HepG2 (cell line): ENCODE measurements around the gene COX6A2. TPM values are rescaled to one million over a fixed set of nuclear protein-coding genes. Genes with fewer than 3 reads are reported as not detected.
A peak's percentile ranks its signal among the peaks of the same experiment; 100 is the strongest.

ENCODE experiments used
- ATAC-seq: fragments of 200-7000 bp; cut with Tn5 transposase; 3 replicates; pipeline ENCODE4 v1.9.1; 2020; ENCODE audit warnings: mild to moderate bottlenecking, moderate library complexity
- BruUV-seq: library from RNA; stranded (reverse); fragments of 400-500 nt; replicated peaks from 2 replicates; lab custom pipeline; 2021; lab: Mats Ljungman, UMichigan
- CTCF ChIA-PET: fragments of 300-600 bp; formaldehyde crosslinking; extraction: SDS; loops from one replicate; lab custom pipeline; 2021; ENCODE audit warnings: low total read pairs, inconsistent platforms, low intra/inter-chr PET ratio; lab: Yijun Ruan, JAX
- POLR2A ChIA-PET: fragments of 350-600 bp; sonication (Branson Sonifier 250); formaldehyde crosslinking; loops from one replicate; lab custom pipeline; 2020; ENCODE audit warnings: antibody characterized with exemption, inconsistent platforms; lab: Yijun Ruan, JAX
- DNase-seq: peaks from one replicate; pipeline ENCODE4 v3.0.0-alpha.2; 2015; ENCODE audit warnings: low spot score
- FAIRE-seq: peaks from 3 replicates; lab custom pipeline; 2011; peaks lifted over from hg19 to GRCh38; lab: Jason Lieb, UNC
- H2AFZ ChIP-seq: one replicate; pipeline ENCODE4 v1.6.1; 2011; ENCODE audit warnings: low read length, inconsistent platforms
- H3K27ac ChIP-seq: fragments of 300-600 bp; 3 replicates; pipeline ENCODE4 v1.8.0; 2011; ENCODE audit warnings: mixed run types, mild to moderate bottlenecking, mixed read lengths, low read length, inconsistent platforms; ENCODE audit not compliant: insufficient read depth; ENCODE audit errors: extremely low read length
- H3K27me3 ChIP-seq, 2 experiments: fragments of 200-600 bp in 1 of 2; 2 replicates in 1 of 2; 3 replicates in 1 of 2; pipeline versions ENCODE4 v1.6.0 to v1.8.0; 2011; ENCODE audit warnings: low read length in 2 of 2, mild to moderate bottlenecking in 2 of 2, moderate library complexity in 2 of 2, inconsistent platforms in 1 of 2; ENCODE audit not compliant: insufficient read depth in 2 of 2, control insufficient read depth in 1 of 2
- H3K36me3 ChIP-seq, 2 experiments: fragments of 200-600 bp in 1 of 2; replicated peaks in 1 of 2; 2 replicates in 1 of 2; 3 replicates in 1 of 2; pipeline versions ENCODE4 v1.5.1 to v1.8.0; 2011; ENCODE audit warnings: low read length in 2 of 2, inconsistent platforms in 1 of 2; ENCODE audit not compliant: insufficient read depth in 2 of 2, control insufficient read depth in 1 of 2
- H3K4me1 ChIP-seq: 2 replicates; pipeline ENCODE4 v1.5.1; 2012; ENCODE audit warnings: low read length, inconsistent platforms; ENCODE audit not compliant: insufficient read depth
- H3K4me2 ChIP-seq: 2 replicates; pipeline ENCODE4 v1.6.0; 2011; ENCODE audit warnings: low read depth, low read length, inconsistent platforms
- H3K4me3 ChIP-seq, 3 experiments: fragments of 200-600 bp in 1 of 3; sonication (generic), shearing (Covaris generic) in 1 of 3; replicated peaks in 1 of 3; 2 replicates each; pipeline ENCODE4 v1.5.1; 2011 to 2016; ENCODE audit warnings: low read length in 3 of 3, inconsistent platforms in 2 of 3, low read depth in 2 of 3, mild to moderate bottlenecking in 2 of 3, control low read depth in 1 of 3, mixed read lengths in 1 of 3; ENCODE audit not compliant: insufficient read depth in 1 of 3
- H3K79me2 ChIP-seq: one replicate; pipeline ENCODE4 v1.6.1; 2011; ENCODE audit warnings: low read length, inconsistent platforms; ENCODE audit not compliant: insufficient read depth
- H3K9ac ChIP-seq: 2 replicates; pipeline ENCODE4 v1.6.0; 2011; ENCODE audit warnings: mild to moderate bottlenecking, low read depth, low read length, inconsistent platforms; ENCODE audit not compliant: insufficient read depth
- H3K9me3 ChIP-seq: 2 replicates; pipeline ENCODE4 v1.5.1; 2012; ENCODE audit warnings: mild to moderate bottlenecking, low read length
- H4K20me1 ChIP-seq: 2 replicates; pipeline ENCODE4 v1.6.0; 2011; ENCODE audit warnings: inconsistent platforms, mild to moderate bottlenecking, low read length, moderate library complexity; ENCODE audit not compliant: insufficient read depth
- CC2D1A ChIP-seq: sonication (generic); formaldehyde crosslinking; IDR thresholded peaks from 2 replicates; pipeline ENCODE4 v1.8.1; 2023; ENCODE audit warnings: mild to moderate bottlenecking, missing genetic modification reagents
- HOXA9 ChIP-seq: sonication (generic); formaldehyde crosslinking; IDR thresholded peaks from 2 replicates; pipeline ENCODE4 v1.8.1; 2022; ENCODE audit warnings: missing genetic modification reagents, mild to moderate bottlenecking, moderate library complexity, borderline replicate concordance
- RBM22 ChIP-seq: fragments of 200-400 bp; formaldehyde crosslinking; optimal IDR thresholded peaks from 2 replicates; pipeline ENCODE3; 2017; ENCODE audit warnings: mild to moderate bottlenecking, low read length, moderate library complexity
- SALL1 ChIP-seq: sonication (generic); formaldehyde crosslinking; IDR thresholded peaks from 2 replicates; pipeline ENCODE4 v1.8.0; 2022; ENCODE audit warnings: mild to moderate bottlenecking, missing genetic modification reagents
- SPEN ChIP-seq: sonication (generic); formaldehyde crosslinking; IDR thresholded peaks from 2 replicates; pipeline ENCODE4 v1.5.1; 2020; ENCODE audit warnings: low read depth, mild to moderate bottlenecking, missing genetic modification reagents
- ZMYM2 ChIP-seq: sonication (generic); formaldehyde crosslinking; IDR thresholded peaks from 2 replicates; pipeline ENCODE4 v1.8.0; 2022; ENCODE audit warnings: mild to moderate bottlenecking, missing genetic modification reagents
- ZNF432 ChIP-seq: sonication (generic); formaldehyde crosslinking; IDR thresholded peaks from 2 replicates; pipeline ENCODE4 v1.5.0; 2020; ENCODE audit warnings: missing genetic modification reagents, mild to moderate bottlenecking, borderline replicate concordance
- WGBS: methylation state at CpG from one replicate; pipeline ENCODE4 v1.1.6; 2017; ENCODE audit warnings: low lambda C conversion rate; 5-methylcytosine and 5-hydroxymethylcytosine counted together
- in situ Hi-C: cut with HindIII; loops from 2 replicates; pipeline ENCODE4 v1.10.0; 2017; ENCODE audit warnings: low pct_unique_long_range_greater_than_20kb; ENCODE audit not compliant: extremely low pct_ligation_motif_present
- intact Hi-C: fragments of 100-400 bp; cut with micrococcal nuclease; formaldehyde crosslinking; loops from one replicate; pipeline ENCODE4 v1.10.0; 2022; ENCODE audit not compliant: unreplicated experiment
- polyA plus RNA-seq, 8 experiments: library from polyadenylated mRNA; depleted of rRNA in 3 of 8; stranded (reverse) in 7 of 8; unstranded in 1 of 8; fragments of >200 nt; fragmentation: Illumina TruSeq in 4 of 8; extraction: Trizol in 4 of 8; gene quantifications; 2 replicates each; pipeline versions ENCODE4 v1.2.1 to v1.2.3, GENCODE V29; 2011 to 2016; ENCODE audit warnings: low read depth in 4 of 8, missing spikeins in 1 of 8, mixed read lengths in 1 of 8; ENCODE audit not compliant: insufficient read depth in 1 of 8
- total RNA-seq, 5 experiments: library from RNA; depleted of rRNA; stranded (reverse); fragments of >200 nt; fragmentation: Illumina TruSeq; extraction: Trizol; gene quantifications; 2 replicates each; pipeline ENCODE4 v1.2.3, GENCODE V29; 2016; ENCODE audit warnings: low read depth in 1 of 5
- TF ChIP-seq, protein P1 (sequence below): sonication (generic); formaldehyde crosslinking; IDR thresholded peaks from 2 replicates; pipeline ENCODE4 v1.8.1; 2023; ENCODE audit warnings: missing genetic modification reagents, mild to moderate bottlenecking, borderline replicate concordance

Gene COX6A2
- total and polyA plus RNA-seq, 2 of the 13 experiments (the other 11 are each of a cell fraction or from before 2014, with no cell fraction given), result not detected

DNA sequence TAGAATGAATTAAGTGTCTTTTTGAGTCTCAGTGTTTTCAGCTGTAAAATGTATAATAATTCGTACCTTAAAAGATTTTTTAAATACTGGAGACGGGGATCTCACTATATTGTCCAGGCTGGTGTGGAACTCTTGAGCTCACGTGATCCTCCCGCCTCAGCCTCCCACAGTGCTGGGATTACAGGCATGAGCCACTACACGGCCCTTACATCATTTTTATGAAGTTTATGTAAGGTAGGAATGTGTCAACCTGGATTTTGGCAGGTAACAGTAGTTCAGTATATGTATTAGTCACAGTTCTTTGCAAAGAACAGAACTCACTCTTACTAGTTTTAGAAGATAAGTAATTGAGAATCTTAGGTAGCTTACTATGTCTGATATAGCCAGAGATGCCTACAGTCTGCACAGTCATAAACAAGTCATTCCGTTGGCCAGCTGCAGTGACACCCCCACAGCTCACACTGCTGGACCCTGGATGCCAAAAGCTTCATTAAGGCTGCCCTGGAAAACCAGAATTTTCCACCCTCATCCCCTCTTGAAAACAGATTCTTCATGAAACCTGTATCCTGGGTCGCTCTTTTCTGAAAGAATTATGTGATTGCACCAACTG is 583 bp upstream of the COX6A2 start:
- no peak for ATAC-seq
- intact Hi-C loops, result no loop called here
- Histone ChIP-seq H3K36me3 (no peaks in the 10 kb centered on the region), H3K4me2 (no peak overlapping the region), H2AFZ (no peak overlapping the region), H3K27ac (no peak overlapping the region), H3K4me3 (no peak overlapping the region), H3K9ac (no peak overlapping the region), H3K4me1 (no peaks in the 10 kb centered on the region), H3K9me3 (no peaks in the 10 kb centered on the region), H3K79me2 (no peaks in the 10 kb centered on the region), H3K27me3 (peaks cover 0 to 11% of the 10 kb centered on the region in 2 experiments; a peak in 1 of 5 replicates), H4K20me1 (no peaks in the 10 kb centered on the region)
- DNase-seq, result no peak
- peak; percentile 30 for FAIRE-seq
- POLR2A ChIA-PET, result interaction anchor here (1.2 kb wide), 1 partner anchor 12 kb away, joined by 3 read pairs; no protein-coding TSS in a partner anchor
- 12% methylated on average over 7 of the region's 7 CpGs for WGBS
- in situ Hi-C loops, result loop anchor here (25.0 kb wide), 1 partner anchor 216 kb away; the partner anchor contains the start of genes PYCARD, PYDC1 and TRIM72
- no TSS peak for BruUV-seq
- CTCF ChIA-PET, result no interaction called here
- TF ChIP-seq HOXA9 (CRISPR knock-in tag) (no peak), ZNF432 (CRISPR knock-in tag) (no peak), RBM22 (no peak), CC2D1A (CRISPR knock-in tag) (no peak)
- TF ChIP-seq, protein P1, sequence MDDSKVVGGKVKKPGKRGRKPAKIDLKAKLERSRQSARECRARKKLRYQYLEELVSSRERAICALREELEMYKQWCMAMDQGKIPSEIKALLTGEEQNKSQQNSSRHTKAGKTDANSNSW (CRISPR knock-in tag), result no peak

DNA sequence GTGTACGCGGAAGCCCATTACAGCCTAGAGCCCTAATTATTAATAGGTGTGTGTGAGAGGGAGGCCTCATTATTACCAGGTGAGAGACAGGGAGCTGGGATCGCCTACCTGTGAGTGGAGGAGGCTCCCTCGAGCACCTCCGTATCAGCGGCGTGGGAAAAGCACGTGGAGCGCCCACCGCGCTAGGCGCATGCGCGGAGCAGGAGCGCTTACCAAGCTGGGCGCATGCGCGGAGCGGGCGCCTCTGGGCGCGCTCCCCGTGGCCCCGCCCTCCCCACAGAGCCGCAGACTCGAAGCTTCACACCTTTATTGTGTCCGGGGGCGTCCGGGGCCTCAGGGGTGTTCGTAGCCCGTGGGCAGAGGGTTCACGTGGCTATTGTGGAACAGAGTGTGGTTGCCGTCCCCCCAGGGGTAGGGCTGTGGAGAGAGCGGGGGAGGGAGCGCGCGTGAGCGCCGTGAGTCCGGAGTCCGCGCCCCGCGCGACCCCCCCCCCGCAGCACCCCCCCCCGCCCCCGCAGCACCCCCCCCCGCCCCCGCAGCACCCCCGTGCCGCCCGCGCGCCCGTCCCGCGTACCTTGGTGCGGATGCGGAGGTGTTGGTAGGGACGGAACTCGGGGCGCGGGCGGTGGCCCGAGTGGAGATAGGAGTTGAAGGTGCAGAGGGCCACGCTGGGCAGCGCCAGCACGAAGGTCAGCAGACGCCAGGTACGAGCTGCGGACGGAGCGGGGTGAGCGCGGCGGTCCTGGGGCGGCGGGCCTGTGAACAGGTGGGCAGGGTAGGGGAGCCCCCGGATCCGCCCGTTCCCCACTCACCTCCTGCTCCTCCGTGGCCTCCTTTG is 500 bp downstream of the COX6A2 start:
- FAIRE-seq (no peak), ATAC-seq (no peak), DNase-seq (no peak)
- POLR2A ChIA-PET, result no interaction called here
- Histone ChIP-seq H3K9me3 (no peaks in the 10 kb centered on the region), H3K27ac (no peak overlapping the region), H2AFZ (no peak overlapping the region), H3K4me3 (no peak overlapping the region), H3K79me2 (no peaks in the 10 kb centered on the region), H3K27me3 (peaks cover 0 to 19% of the 10 kb centered on the region in 2 experiments; a peak in 4 of 5 replicates), H3K4me2 (no peak overlapping the region), H3K4me1 (no peaks in the 10 kb centered on the region), H3K36me3 (no peaks in the 10 kb centered on the region), H4K20me1 (no peaks in the 10 kb centered on the region), H3K9ac (no peak overlapping the region)
- BruUV-seq, result no TSS peak
- in situ Hi-C loops, result loop anchor here (25.0 kb wide), 1 partner anchor 215 kb away; the partner anchor contains the start of genes PYCARD, PYDC1 and TRIM72
- intact Hi-C loops, result no loop called here
- CTCF ChIA-PET, result no interaction called here
- 78% methylated on average over 69 of the region's 83 CpGs for WGBS
- TF ChIP-seq ZMYM2 (CRISPR knock-in tag), result no peak
- TF ChIP-seq SPEN (CRISPR knock-in tag), result no peak
- no peak for TF ChIP-seq SALL1 (CRISPR knock-in tag)
